ENCODE results near the gene LRRC10B.

Gene LRRC10B

DNA sequence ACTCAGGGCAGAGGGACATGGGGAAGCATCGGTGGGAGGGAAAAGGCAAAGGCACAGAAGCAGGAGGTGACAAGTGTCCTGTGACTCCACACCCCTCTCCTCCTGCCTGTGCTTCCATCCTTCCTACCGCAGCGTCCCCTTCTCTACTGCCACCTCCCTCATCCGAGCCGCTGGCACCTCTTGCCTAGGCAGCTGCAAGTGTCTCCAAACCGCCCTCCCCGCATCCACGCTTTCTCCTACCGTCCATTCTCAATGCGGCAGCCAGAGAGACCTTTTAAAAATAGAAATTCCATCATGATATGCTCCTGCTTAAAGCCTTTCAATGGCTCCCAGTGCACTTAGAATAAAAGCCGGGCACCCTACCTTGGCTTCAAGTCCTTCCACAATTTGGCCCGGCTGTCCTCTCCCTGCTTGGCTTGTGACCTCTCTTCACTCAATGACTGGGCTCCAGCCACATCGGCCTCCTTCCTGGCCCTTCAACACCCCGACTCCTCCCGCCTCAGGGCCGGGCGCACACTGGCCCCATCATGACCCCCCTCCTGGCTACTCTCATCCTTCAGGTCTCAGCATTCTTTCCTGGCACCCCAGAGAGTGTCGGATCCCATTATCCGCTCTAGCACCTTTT, 16.5 kb downstream of the LRRC10B start:
- H3K4me3 ChIP-seq (ENCODE audit: low read depth, low read length), result no peak overlapping the region
- no peak for DNase-seq (ENCODE audit: low read depth)

DNA sequence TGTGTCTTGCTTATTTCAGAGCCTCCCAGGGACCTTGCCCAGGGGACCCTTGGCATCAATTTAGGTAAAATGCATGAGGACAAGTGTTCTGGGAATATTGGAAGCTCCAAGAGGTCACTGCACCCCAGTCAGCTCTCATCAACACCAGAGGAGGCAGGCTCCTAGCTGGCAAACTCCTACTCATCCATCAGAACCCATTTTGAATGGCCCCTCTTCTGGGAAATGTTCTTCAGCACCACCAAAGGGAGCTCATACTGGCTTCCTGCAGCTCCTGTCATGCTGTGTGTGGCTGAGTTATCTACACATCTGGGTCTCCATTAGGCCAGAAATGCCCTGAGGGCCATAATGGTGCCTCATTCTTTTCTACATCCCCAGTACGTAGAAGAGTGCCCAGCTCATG, 17.7 kb downstream of the LRRC10B start:
- DNase-seq (ENCODE audit: low read depth), result no peak
- H3K4me3 ChIP-seq (ENCODE audit: low read depth, low read length), result no peak overlapping the region

GRCh38 chr11:61526956-61527731, 18.6 kb downstream of the LRRC10B start:
- DNase-seq (ENCODE audit: low read depth), result no peak
- no peak overlapping the region for H3K4me3 ChIP-seq (ENCODE audit: low read depth, low read length)

DNA sequence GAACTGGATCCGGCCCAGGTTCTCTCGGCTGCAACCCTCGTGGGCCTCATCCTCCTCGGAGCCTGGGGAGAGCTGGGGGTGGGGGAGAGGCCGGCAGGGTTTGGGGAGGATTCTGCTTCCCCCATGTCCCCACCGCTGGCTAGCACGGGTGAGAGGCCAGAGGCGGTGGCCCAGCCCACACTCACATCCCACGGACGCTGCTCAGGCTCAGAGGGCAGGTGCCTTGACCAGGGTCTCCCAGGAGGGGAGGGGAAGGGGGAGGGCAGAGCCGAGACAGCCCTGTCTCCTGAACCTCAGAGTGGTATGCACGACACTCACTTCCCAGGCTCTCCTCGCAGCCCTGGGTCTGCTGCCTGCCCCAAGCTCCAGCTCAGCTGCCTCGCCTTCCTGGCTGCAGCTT, 19.6 kb downstream of the LRRC10B start:
- no peak for DNase-seq (ENCODE audit: low read depth)
- H3K4me3 ChIP-seq (ENCODE audit: low read depth, low read length), result no peak overlapping the region

DNA sequence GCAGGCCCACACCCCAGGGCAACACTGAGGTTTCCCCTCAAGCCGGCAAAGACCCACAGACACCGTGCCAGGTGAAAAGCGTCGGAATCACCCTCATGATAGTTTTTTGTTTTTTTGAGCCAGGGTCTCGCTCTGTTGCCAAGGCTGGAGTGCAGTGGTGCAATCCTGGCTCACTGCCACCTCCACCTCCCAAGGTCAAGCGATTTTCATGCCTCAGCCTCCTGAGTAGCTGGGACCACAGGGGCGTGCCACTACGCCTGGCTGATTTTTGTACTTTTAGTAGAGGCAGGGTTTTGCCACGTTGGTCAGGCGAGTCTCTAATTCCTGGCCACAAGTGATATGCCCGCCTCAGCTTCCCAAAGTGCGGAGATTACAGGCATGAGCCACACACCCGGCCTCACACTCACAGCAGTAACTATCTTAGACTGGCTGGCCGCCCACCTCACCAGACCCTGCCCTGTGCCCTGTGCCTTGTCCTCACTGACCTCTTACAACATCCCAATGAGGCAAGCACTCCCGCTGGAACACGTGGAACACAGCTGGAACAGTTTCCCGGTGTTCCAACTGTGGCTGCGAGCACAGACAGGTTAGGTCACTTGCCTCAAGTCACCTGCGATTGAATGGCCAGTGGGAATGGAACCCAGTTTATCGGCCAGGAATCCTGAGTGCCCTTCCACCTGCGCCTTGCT, 21.1 kb downstream of the LRRC10B start:
- DNase-seq (ENCODE audit: low read depth), result no peak

DNA sequence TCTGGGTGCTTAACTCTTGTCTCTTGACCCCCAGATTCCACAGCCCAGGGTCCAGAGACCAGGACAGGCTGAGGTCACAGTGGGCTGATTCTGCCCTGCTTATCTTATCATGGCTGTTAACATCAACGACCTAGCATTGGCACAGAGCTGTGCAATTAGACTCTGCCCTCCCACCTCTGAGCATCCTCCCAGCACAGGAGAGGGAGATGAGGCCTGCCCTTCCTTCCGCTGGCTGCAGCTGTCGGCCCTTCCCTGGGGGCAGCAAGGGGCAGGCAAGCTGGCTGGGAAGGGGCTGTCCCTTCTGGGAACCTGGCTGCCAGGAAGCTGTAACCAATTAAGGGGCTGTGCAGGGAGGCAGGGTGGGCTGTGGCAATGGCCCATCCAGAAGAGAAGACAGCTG, 22.5 kb downstream of the LRRC10B start:
- no peak for DNase-seq (ENCODE audit: low read depth)
- no peak overlapping the region for H3K4me3 ChIP-seq (ENCODE audit: low read depth, low read length)

More for the DNA sequence above, 21.1 kb downstream of the LRRC10B start:
- H3K4me3 ChIP-seq (ENCODE audit: low read depth, low read length), result no peak overlapping the region

DNA sequence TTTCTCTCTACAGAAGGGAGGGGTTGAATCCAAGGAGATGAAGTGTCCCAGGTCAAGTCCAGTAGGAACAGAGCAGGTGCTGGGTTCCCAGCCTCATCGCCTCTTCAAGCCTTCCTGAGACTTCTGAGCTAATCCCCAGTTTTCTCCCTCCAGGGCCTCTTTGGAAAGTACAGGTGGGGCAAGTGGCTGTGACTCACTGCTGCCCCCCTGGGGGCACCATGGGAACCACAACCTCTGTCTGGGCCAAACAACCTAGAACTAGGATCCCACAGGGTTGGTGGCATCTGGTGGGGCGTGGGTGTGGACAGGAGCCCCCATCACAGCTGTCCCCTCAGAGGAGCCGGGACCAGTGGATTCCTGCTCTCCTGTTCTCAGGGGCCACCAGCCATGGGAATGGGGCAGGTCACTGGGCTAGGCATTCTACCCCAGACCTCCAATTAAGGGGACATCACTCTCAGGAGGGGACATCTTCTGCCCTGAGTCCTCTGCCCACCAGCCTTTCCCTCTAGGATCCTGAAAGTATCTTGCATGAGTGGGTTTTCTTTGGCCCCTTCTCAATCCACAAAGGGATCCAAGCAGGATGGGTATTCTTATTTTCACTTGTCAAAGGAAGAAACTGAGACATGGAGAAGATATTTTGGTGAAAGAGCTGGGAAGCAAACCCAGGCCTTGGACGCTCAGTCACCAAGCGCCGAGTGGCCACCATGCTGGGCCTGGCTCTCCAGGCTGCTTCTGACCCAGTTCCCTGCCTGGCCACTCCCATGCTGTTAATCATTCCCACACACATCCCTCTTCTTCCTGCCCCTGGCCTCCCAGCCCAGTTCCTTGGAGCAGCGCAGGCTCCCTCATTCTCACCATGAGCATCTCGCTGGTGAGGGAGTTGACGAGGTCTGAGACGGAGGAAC, 23.8 kb downstream of the LRRC10B start:
- DNase-seq (ENCODE audit: low read depth), result no peak
- no peak overlapping the region for H3K4me3 ChIP-seq (ENCODE audit: low read depth, low read length)

DNA sequence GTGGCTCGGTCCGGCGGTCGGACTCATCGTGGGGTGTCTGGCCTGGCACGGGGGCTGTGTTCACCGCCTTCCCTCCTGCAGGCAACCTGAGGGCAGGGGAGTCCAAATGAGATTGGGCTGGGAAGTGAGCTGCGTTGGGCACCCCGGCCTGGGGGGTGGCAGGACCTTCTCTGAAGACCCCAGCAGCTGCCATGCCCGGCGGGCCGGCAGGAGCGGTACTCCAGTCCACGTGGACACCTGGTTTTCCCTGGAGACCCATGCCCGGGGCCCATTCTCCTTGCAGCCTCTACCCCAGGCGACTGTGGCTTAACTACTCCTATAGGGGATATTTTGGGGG, 24.5 kb downstream of the LRRC10B start:
- DNase-seq (ENCODE audit: low read depth), result no peak
- no peak overlapping the region for H3K4me3 ChIP-seq (ENCODE audit: low read depth, low read length)

GRCh38 chr11:61533401-61533800, 24.9 kb downstream of the LRRC10B start:
- no peak for DNase-seq (ENCODE audit: low read depth)
- no peak overlapping the region for H3K4me3 ChIP-seq (ENCODE audit: low read depth, low read length)

- H3K4me3 ChIP-seq (ENCODE audit: low read depth, low read length), result no peak overlapping the region
- no peak for DNase-seq (ENCODE audit: low read depth)
Measured at GRCh38 chr11:61534025-61534932, 25.7 kb downstream of the LRRC10B start.

DNA sequence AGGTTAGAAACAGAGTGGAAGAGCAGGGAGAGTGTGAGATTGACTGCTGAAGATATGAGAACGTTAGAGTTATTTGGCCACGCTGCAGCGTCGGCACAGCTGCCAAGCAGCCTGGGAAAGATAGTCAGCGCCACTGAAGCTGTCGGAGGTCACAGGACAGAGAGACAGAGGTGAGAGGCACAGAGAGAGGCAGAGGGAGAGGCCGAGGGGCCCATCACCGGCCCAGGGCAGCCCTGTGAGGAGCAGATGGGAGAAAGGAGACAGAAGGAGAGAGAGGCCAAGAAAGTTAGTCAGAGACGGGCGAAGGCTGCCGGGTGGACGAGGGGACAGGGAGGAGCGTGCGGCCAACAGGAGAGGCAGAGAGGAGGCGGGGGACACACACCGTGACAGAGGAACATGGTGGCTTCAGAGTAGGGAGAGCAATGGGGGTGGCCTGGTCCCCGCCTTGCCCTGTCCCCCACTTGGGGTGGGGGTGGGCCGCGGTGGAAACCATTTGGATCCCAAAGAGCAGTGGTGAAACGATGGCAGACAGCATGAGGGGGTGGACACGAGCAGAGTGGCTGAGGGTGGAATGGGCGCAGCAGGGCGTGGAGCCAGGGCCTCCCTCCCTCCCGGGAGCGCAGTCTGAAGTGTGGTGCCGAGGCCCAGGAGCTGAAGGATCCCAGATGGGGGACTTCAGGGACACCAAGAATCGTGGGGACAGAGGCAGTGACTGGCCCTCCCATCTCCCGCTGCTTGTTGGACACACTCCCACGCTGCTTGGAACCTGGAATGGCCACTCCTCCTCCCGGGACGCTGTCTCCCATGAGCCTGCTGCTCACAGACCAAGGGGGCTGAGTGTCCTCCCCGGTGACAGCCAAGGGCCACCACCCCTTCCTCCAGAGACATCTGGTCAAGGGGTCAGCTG, 26.6 kb downstream of the LRRC10B start:
- no peak for DNase-seq (ENCODE audit: low read depth)
- H3K4me3 ChIP-seq (ENCODE audit: low read depth, low read length), result no peak overlapping the region

GRCh38 chr11:61535998-61536675, 27.6 kb downstream of the LRRC10B start:
- no peak for DNase-seq (ENCODE audit: low read depth)
- H3K4me3 ChIP-seq (ENCODE audit: low read depth, low read length), result no peak overlapping the region

DNA sequence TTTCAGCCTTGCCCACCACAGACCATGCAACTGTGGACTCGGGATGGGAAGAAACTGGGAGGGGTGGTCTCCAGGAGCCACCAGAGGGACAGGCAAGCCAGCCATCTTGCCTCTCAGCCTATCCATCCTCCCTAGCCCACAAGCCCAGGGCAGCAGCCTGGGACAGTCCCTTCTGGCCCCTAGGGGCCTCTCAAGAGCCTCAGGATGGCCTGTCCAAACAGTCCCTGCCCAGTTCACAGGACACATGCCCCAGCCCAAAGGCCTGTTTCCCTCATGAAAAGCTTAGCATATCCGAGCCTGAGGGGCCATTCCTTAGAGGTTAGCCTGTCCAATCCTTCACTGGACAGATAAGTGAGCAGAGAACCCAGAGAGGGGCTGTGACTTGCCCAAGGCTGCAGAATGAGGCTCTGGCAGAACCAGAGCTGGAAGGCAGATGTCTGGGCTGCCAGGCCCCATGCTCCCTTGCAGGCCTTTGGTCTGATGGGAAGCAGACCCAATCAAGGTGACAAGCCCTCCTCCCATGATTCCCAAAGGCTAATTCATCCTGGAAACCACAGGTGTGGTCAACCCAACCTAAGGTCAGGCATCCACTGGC, 28.2 kb downstream of the LRRC10B start:
- H3K4me3 ChIP-seq (ENCODE audit: low read depth, low read length), result no peak overlapping the region
- no peak for DNase-seq (ENCODE audit: low read depth)

- no peak overlapping the region for H3K4me3 ChIP-seq (ENCODE audit: low read depth, low read length)
- no peak for DNase-seq (ENCODE audit: low read depth)
Measured at GRCh38 chr11:61537326-61537725, 28.8 kb downstream of the LRRC10B start.

DNA sequence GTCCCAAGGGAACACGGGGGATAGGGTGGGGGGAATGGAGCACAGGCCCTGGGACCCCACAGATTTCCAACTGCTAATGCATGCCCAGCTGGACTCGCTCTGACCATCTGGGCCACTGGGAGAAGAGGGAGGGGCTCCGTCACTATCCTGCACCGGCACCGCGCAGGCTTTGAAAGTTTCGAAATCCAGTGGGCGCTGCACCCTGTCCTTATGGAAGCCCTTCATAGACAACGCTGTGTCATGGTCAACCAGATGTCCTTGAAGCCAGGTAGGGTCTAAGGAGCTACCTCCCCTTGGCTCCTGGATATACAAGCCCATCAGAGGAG, 30.1 kb downstream of the LRRC10B start:
- no peak overlapping the region for H3K4me3 ChIP-seq (ENCODE audit: low read depth, low read length)
- DNase-seq (ENCODE audit: low read depth), result no peak

GRCh38 chr11:61539006-61539405, 30.5 kb downstream of the LRRC10B start:
- DNase-seq (ENCODE audit: low read depth), result no peak
- no peak overlapping the region for H3K4me3 ChIP-seq (ENCODE audit: low read depth, low read length)

DNA sequence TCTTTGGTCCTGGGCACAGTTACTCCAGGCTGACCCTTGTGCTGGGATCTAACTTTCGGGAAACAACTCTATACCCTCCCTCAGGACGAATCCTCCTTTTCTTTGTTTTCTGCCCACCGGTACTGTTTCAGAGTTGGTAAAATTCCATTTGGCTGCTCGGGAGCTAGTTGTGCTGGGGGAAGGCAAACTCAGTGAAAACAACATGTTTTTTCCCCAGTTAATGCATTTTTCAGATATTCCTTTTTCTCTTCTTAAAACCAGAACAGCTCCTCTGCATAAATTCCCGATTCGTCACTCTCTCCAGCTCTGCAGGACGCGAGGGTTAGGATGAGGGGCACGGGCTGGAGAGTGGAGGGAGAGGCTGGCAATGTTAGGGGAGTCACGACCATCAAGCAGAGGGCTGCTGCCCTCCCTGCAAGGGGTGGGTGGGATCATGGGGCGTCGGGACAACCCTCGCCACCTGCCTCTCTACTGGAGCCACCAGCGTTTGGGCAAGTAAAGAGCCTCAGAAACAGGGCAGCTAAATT, 31.3 kb downstream of the LRRC10B start:
- H3K4me3 ChIP-seq (ENCODE audit: low read depth, low read length), result no peak overlapping the region
- no peak for DNase-seq (ENCODE audit: low read depth)
